Breast epithelium (tissue), 4 donors: ENCODE measurements around the gene RAB28. TPM values are rescaled to one million over a fixed set of nuclear protein-coding genes. Genes with fewer than 3 reads are reported as not detected.

Experiments
- DNase-seq, 2 donors: peaks; one replicate each; pipeline ENCODE4 v3.0.0-alpha.2; 2019; ENCODE audit warnings: low spot score in 2 of 2
- H3K27ac ChIP-seq, 2 donors: fragments of 200-600 bp; sonication (generic) in 1 of 2; one replicate each; pipeline ENCODE4 v1.5.1; 2016 to 2019; ENCODE audit warnings: mild to moderate bottlenecking in 1 of 2
- H3K27me3 ChIP-seq, 2 donors: fragments of 200-600 bp; sonication (generic) in 1 of 2; one replicate each; pipeline versions ENCODE4 v1.5.1 to v1.6.0; 2017 to 2019; ENCODE audit warnings: control low read depth in 1 of 2, mild to moderate bottlenecking in 1 of 2
- H3K36me3 ChIP-seq: fragments of 200-600 bp; one replicate; pipeline ENCODE4 v1.5.1; 2019
- H3K4me1 ChIP-seq, 2 donors: fragments of 200-600 bp; sonication (generic); one replicate each; pipeline ENCODE4 v1.5.1; 2016 to 2019; ENCODE audit warnings: control low read depth in 1 of 2
- H3K4me3 ChIP-seq, 3 donors: fragments of 200-600 bp; sonication (generic); 1 replicate in 2 of 3; 2 replicates in 1 of 3; pipeline ENCODE4 v1.5.1; 2016 to 2019; ENCODE audit warnings: mild to moderate bottlenecking in 3 of 3, moderate library complexity in 2 of 3
- H3K9me3 ChIP-seq, 2 donors: fragments of 200-600 bp; sonication (generic) in 1 of 2; one replicate each; pipeline ENCODE4 v1.5.1; 2016 to 2019; ENCODE audit warnings: control low read depth in 1 of 2
- CTCF ChIP-seq, 3 donors: fragments of 450-650 bp; IDR thresholded peaks; one replicate each; pipeline ENCODE4 v1.5.1; 2016 to 2017; ENCODE audit warnings: antibody characterized with exemption in 3 of 3, mild to moderate bottlenecking in 3 of 3, moderate library complexity in 3 of 3
- POLR2A ChIP-seq: fragments of 450-650 bp; IDR thresholded peaks from one replicate; pipeline ENCODE4 v1.6.1; 2016; ENCODE audit warnings: antibody characterized with exemption, mild to moderate bottlenecking, moderate library complexity
- POLR2AphosphoS5 ChIP-seq, 3 donors: sonication (generic); formaldehyde crosslinking; IDR thresholded peaks; one replicate each; pipeline ENCODE4 v1.6.1; 2017; ENCODE audit warnings: antibody characterized with exemption in 3 of 3
- intact Hi-C: fragments of 100-400 bp; cut with DNase I; formaldehyde crosslinking; loops from one replicate; pipeline ENCODE4 v1.15.1; 2023; ENCODE audit warnings: low total_unique reads
- total RNA-seq, 3 donors: library from RNA; depleted of rRNA; stranded (reverse); fragments of >200 nt; gene quantifications; one replicate each; pipeline ENCODE4 v1.1.0, GENCODE V29; 2016

RAB28 gene
- total RNA-seq, 3 donors from 2014 or later: 21.9 to 27.8 (median 24.3) TPM

- Histone ChIP-seq H3K4me1 (no peaks in the 10 kb centered on the region), H3K27ac (no peak overlapping the region), H3K4me3 (no peak overlapping the region), H3K27me3 (no peaks in the 10 kb centered on the region), H3K36me3 (no peaks in the 10 kb centered on the region), H3K9me3 (no peaks in the 10 kb centered on the region)
- intact Hi-C loops: no loop called here
- TF ChIP-seq CTCF (IDR thresholded peaks at IDR 0.05): no peak
- TF ChIP-seq POLR2AphosphoS5 (IDR thresholded peaks at IDR 0.05): no peak
- TF ChIP-seq POLR2A: no peak
- no peak for DNase-seq
Observed at GRCh38 chr4:13355111-13355880, 128.8 kb downstream of the RAB28 start.

GRCh38 chr4:13349096-13349495 is 135.0 kb downstream of the RAB28 start:
- Histone ChIP-seq H3K9me3 (no peaks in the 10 kb centered on the region), H3K27ac (no peak overlapping the region), H3K4me3 (no peak overlapping the region), H3K4me1 (no peaks in the 10 kb centered on the region), H3K36me3 (no peaks in the 10 kb centered on the region), H3K27me3 (no peaks in the 10 kb centered on the region)
- intact Hi-C loops: no loop called here
- no peak for DNase-seq
- no peak for TF ChIP-seq CTCF (IDR thresholded peaks at IDR 0.05)
- TF ChIP-seq POLR2AphosphoS5 (IDR thresholded peaks at IDR 0.05): no peak
- TF ChIP-seq POLR2A: no peak

GRCh38 chr4:13348216-13348615 is 135.9 kb downstream of the RAB28 start:
- H3K27me3 ChIP-seq: no peaks in the 10 kb centered on the region
- H3K27ac ChIP-seq: no peak overlapping the region

GRCh38 chr4:13347517-13348125 is 136.5 kb downstream of the RAB28 start:
- TF ChIP-seq CTCF (IDR thresholded peaks at IDR 0.05) (no peak), POLR2AphosphoS5 (IDR thresholded peaks at IDR 0.05) (no peak), POLR2A (no peak)

More at GRCh38 chr4:13348216-13348615, 135.9 kb downstream of the RAB28 start:
- H3K4me3 ChIP-seq: no peak overlapping the region
- H3K36me3 ChIP-seq: no peaks in the 10 kb centered on the region
- H3K9me3 ChIP-seq: no peaks in the 10 kb centered on the region
- H3K4me1 ChIP-seq: no peaks in the 10 kb centered on the region
- DNase-seq: no peak
- intact Hi-C loops: no loop called here
- no peak for TF ChIP-seq CTCF (IDR thresholded peaks at IDR 0.05)
- no peak for TF ChIP-seq POLR2A
- no peak for TF ChIP-seq POLR2AphosphoS5 (IDR thresholded peaks at IDR 0.05)

GRCh38 chr4:13344216-13344615 is 139.9 kb downstream of the RAB28 start:
- DNase-seq: no peak
- intact Hi-C loops: no loop called here
- no peak overlapping the region for H3K27ac ChIP-seq
- no peaks in the 10 kb centered on the region for H3K4me1 ChIP-seq
- no peaks in the 10 kb centered on the region for H3K9me3 ChIP-seq
- H3K27me3 ChIP-seq: no peaks in the 10 kb centered on the region
- H3K36me3 ChIP-seq: no peaks in the 10 kb centered on the region
- H3K4me3 ChIP-seq: no peak overlapping the region
- TF ChIP-seq CTCF (IDR thresholded peaks at IDR 0.05) (no peak), POLR2AphosphoS5 (IDR thresholded peaks at IDR 0.05) (no peak), POLR2A (no peak)

More at GRCh38 chr4:13347517-13348125, 136.5 kb downstream of the RAB28 start:
- intact Hi-C loops: no loop called here
- no peak for DNase-seq
- H3K4me3 ChIP-seq: no peak overlapping the region
- H3K9me3 ChIP-seq: no peaks in the 10 kb centered on the region
- no peaks in the 10 kb centered on the region for H3K4me1 ChIP-seq
- no peaks in the 10 kb centered on the region for H3K27me3 ChIP-seq
- H3K36me3 ChIP-seq: no peaks in the 10 kb centered on the region
- no peak overlapping the region for H3K27ac ChIP-seq
